Endothelial cell of umbilical vein (primary cell): Measurements from ENCODE around the gene OR10G6. TPM values are rescaled to one million over a fixed set of nuclear protein-coding genes. Genes with fewer than 3 reads are reported as not detected.

Source experiments
- BruUV-seq: library from RNA; stranded (reverse); fragments of 400-500 nt; replicated peaks from 2 replicates; lab custom pipeline; 2021; lab: Mats Ljungman, UMichigan
- CTCF ChIA-PET: fragments of 300-600, 350-600 bp; sonication (Branson Sonifier 250); formaldehyde crosslinking; loops from one replicate; lab custom pipeline; 2021; ENCODE audit warnings: antibody characterized with exemption, inconsistent platforms; lab: Charles Lee
- POLR2A ChIA-PET: fragments of 300-600, 350-600 bp; sonication (Branson Sonifier 250); formaldehyde crosslinking; loops from one replicate; lab custom pipeline; 2021; ENCODE audit warnings: antibody characterized with exemption, inconsistent platforms; lab: Charles Lee
- DNase-seq: peaks from one replicate; pipeline ENCODE4 v3.0.0-alpha.2; 2011; ENCODE audit warnings: low read depth, low spot score
- FAIRE-seq: peaks from 2 replicates; lab custom pipeline; 2011; peaks lifted over from hg19 to GRCh38; lab: Jason Lieb, UNC
- H2AFZ ChIP-seq: 2 replicates; pipeline ENCODE4 v1.6.0; 2012; ENCODE audit warnings: low read depth, low read length, control low read depth, inconsistent platforms
- H3K27ac ChIP-seq: 2 replicates; pipeline ENCODE4 v1.5.1; 2011; ENCODE audit warnings: low read depth, mild to moderate bottlenecking, control low read depth, low read length, moderate library complexity; ENCODE audit not compliant: insufficient read depth
- H3K27me3 ChIP-seq, 2 experiments: 2 replicates each; pipeline versions ENCODE4 v1.6.0 to v1.6.1; 2011; ENCODE audit warnings: low read length in 2 of 2, mixed read lengths in 1 of 2; ENCODE audit not compliant: control insufficient read depth in 2 of 2, insufficient read depth in 2 of 2
- H3K36me3 ChIP-seq, 2 experiments: 2 replicates in 1 of 2; 3 replicates in 1 of 2; pipeline ENCODE4 v1.5.1; 2011; ENCODE audit warnings: low read length in 2 of 2, mild to moderate bottlenecking in 1 of 2, moderate library complexity in 1 of 2; ENCODE audit not compliant: control insufficient read depth in 2 of 2, insufficient read depth in 2 of 2; ENCODE audit errors: extremely low read depth in 1 of 2
- H3K4me1 ChIP-seq: 3 replicates; pipeline ENCODE4 v1.5.1; 2011; ENCODE audit warnings: mild to moderate bottlenecking, low read length; ENCODE audit not compliant: control insufficient read depth, insufficient read depth; ENCODE audit errors: extremely low read depth
- H3K4me2 ChIP-seq: 2 replicates; pipeline ENCODE4 v1.6.1; 2011; ENCODE audit warnings: low read length, control low read depth, mixed read lengths; ENCODE audit not compliant: insufficient read depth
- H3K4me3 ChIP-seq, 3 experiments: fragments of 200-600 bp in 1 of 3; sonication (generic), shearing (Covaris generic) in 1 of 3; replicated peaks in 1 of 3; 2 replicates each; pipeline ENCODE4 v1.5.1; 2011 to 2016; ENCODE audit warnings: control low read depth in 3 of 3, low read length in 3 of 3, mild to moderate bottlenecking in 2 of 3, inconsistent platforms in 1 of 3, low read depth in 1 of 3, moderate library complexity in 1 of 3; ENCODE audit not compliant: insufficient read depth in 1 of 3
- H3K79me2 ChIP-seq: 2 replicates; pipeline ENCODE4 v1.6.0; 2012; ENCODE audit warnings: low read length, inconsistent platforms; ENCODE audit not compliant: control insufficient read depth, insufficient read depth
- H3K9ac ChIP-seq: replicated peaks from 2 replicates; pipeline ENCODE3; 2011; ENCODE audit warnings: low read length, control low read depth; ENCODE audit not compliant: insufficient read depth; ENCODE audit errors: extremely low read depth
- H3K9me1 ChIP-seq: replicated peaks from 3 replicates; pipeline ENCODE4 v1.6.0; 2011; ENCODE audit warnings: mild to moderate bottlenecking, low read length; ENCODE audit not compliant: control insufficient read depth, insufficient read depth; ENCODE audit errors: extremely low read depth
- H3K9me3 ChIP-seq: replicated peaks from 2 replicates; pipeline ENCODE4 v1.5.1; 2012; ENCODE audit warnings: low read length, inconsistent platforms; ENCODE audit not compliant: control insufficient read depth, insufficient read depth
- H4K20me1 ChIP-seq: replicated peaks from 2 replicates; pipeline ENCODE3; 2011; ENCODE audit warnings: mild to moderate bottlenecking, low read length; ENCODE audit not compliant: control insufficient read depth, insufficient read depth; ENCODE audit errors: extremely low read depth
- EZH2 ChIP-seq: IDR thresholded peaks from 2 replicates; pipeline ENCODE4 v1.6.1; 2012; ENCODE audit warnings: borderline replicate concordance, low read depth, mild to moderate bottlenecking, moderate library complexity, low read length, inconsistent platforms; ENCODE audit not compliant: severe bottlenecking
- FOS ChIP-seq: IDR thresholded peaks from 2 replicates; pipeline ENCODE4 v1.6.1; 2011; ENCODE audit warnings: mild to moderate bottlenecking, low read length, moderate library complexity, borderline replicate concordance; ENCODE audit not compliant: insufficient read depth
- GATA2 ChIP-seq: IDR thresholded peaks from 2 replicates; pipeline ENCODE4 v1.7.0; 2011; ENCODE audit warnings: low read depth, mild to moderate bottlenecking, moderate library complexity, mixed read lengths, low read length; ENCODE audit not compliant: insufficient read length, insufficient read depth
- JUN ChIP-seq: IDR thresholded peaks from 2 replicates; pipeline ENCODE4 v1.6.1; 2011; ENCODE audit warnings: borderline replicate concordance, low read depth; ENCODE audit not compliant: insufficient read length, insufficient read depth
- MYC ChIP-seq: IDR thresholded peaks from one replicate; pipeline ENCODE4 v1.6.1; 2011; ENCODE audit warnings: mild to moderate bottlenecking, low read depth, low read length
- POLR2A ChIP-seq: IDR thresholded peaks from 2 replicates; pipeline ENCODE4 v1.6.1; 2012; ENCODE audit warnings: low read depth, mild to moderate bottlenecking, control low read depth, low read length
- POLR2AphosphoS5 ChIP-seq: IDR thresholded peaks from 2 replicates; pipeline ENCODE4 v1.6.1; 2012; ENCODE audit warnings: low read depth, mild to moderate bottlenecking, control low read depth, low read length, moderate library complexity; ENCODE audit not compliant: insufficient read depth
- dilution Hi-C: fragments of 300-500 bp; cut with MboI; formaldehyde crosslinking; loops from one replicate; pipeline ENCODE4 v1.15.0; 2019; ENCODE audit warnings: low sequenced_read_pairs; ENCODE audit not compliant: extremely low pct_ligation_motif_present
- intact Hi-C: fragments of 100-400 bp; cut with micrococcal nuclease; formaldehyde crosslinking; loops from one replicate; pipeline ENCODE4 v1.10.0; 2022
- polyA plus RNA-seq, 4 experiments: library from polyadenylated mRNA; depleted of rRNA in 3 of 4; stranded (reverse) in 3 of 4; unstranded in 1 of 4; fragments of >200 nt; gene quantifications; 2 replicates each; pipeline versions ENCODE4 v1.2.1 to v1.2.3, GENCODE V29; 2011 to 2012; ENCODE audit warnings: missing spikeins in 1 of 4
- total RNA-seq: library from RNA; stranded (reverse); gene quantifications from 2 replicates; pipeline ENCODE4 v1.2.3, GENCODE V29; 2021
- TF ChIP-seq, protein P1 (sequence below), 2 donors: IDR thresholded peaks; 1 replicate in 1 of 2; 2 replicates in 1 of 2; pipeline ENCODE4 v1.5.1; 2011; ENCODE audit warnings: low read length in 2 of 2, mild to moderate bottlenecking in 2 of 2, moderate library complexity in 2 of 2, control low read depth in 1 of 2, inconsistent platforms in 1 of 2, low read depth in 1 of 2; ENCODE audit not compliant: insufficient read depth in 1 of 2; ENCODE audit errors: extremely low read depth in 1 of 2
- TF ChIP-seq, protein P2 (sequence below): IDR thresholded peaks from 2 replicates; pipeline ENCODE4 v1.6.1; 2011; ENCODE audit not compliant: insufficient read depth, insufficient read length

The OR10G6 gene
- total and polyA plus RNA-seq, 2 donors (not counting 3 experiments of a cell fraction or from before 2014, with no cell fraction given), result not detected

DNA sequence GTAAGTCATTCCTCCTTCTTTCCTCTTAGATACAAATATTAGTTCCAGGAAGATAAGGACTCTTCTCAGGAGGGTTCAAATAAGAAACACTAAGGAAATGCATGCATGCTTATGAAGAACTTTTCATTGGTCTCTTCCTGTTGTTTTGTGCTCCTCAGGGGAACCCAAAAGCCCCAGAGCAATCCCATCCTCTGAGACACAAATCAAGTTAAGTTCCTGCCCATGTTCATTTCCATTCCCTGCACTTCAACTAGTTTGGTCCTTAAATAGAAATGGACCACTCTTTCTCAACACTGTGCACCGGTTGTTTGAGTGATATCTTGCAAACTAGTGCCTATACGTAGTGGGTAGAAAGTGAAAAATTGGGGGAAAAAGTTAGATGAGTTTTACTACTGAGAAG, 17.7 kb upstream of the OR10G6 start, which contains the start of gene OR10G4:
Gene OR10G4, plus strand, starts transcription at position 301 of the 400 bp plus-strand sequence. CDS start 2,578 bp downstream, outside the sequence.
- no peaks in the 10 kb centered on the region for H3K79me2 ChIP-seq
- H3K27me3 ChIP-seq, result peaks cover 0 to 7% of the 10 kb centered on the region in 2 experiments
- CTCF ChIA-PET, result no interaction called here
- no peak within 1 kb of the TSS for H2AFZ ChIP-seq
- H3K9me1 ChIP-seq, result no peaks in the 10 kb centered on the region
- no peak within 1 kb of the TSS for H3K9ac ChIP-seq
- no peaks in the 10 kb centered on the region for H3K9me3 ChIP-seq
- intact Hi-C loops (no loop called here), dilution Hi-C loops (no loop called here)
- TF ChIP-seq GATA2 (no peak), FOS (no peak), POLR2AphosphoS5 (no peak), EZH2 (no peak), POLR2A (no peak), MYC (no peak), JUN (no peak)
- TF ChIP-seq, protein P1, sequence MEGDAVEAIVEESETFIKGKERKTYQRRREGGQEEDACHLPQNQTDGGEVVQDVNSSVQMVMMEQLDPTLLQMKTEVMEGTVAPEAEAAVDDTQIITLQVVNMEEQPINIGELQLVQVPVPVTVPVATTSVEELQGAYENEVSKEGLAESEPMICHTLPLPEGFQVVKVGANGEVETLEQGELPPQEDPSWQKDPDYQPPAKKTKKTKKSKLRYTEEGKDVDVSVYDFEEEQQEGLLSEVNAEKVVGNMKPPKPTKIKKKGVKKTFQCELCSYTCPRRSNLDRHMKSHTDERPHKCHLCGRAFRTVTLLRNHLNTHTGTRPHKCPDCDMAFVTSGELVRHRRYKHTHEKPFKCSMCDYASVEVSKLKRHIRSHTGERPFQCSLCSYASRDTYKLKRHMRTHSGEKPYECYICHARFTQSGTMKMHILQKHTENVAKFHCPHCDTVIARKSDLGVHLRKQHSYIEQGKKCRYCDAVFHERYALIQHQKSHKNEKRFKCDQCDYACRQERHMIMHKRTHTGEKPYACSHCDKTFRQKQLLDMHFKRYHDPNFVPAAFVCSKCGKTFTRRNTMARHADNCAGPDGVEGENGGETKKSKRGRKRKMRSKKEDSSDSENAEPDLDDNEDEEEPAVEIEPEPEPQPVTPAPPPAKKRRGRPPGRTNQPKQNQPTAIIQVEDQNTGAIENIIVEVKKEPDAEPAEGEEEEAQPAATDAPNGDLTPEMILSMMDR (IDR thresholded peaks at IDR 0.05; ENCODE audit: extremely low read depth in 1 of 2, insufficient read depth in 1 of 2, low read depth in 1 of 2, low read length in 2 of 2), result no peak
- TF ChIP-seq, protein P2, sequence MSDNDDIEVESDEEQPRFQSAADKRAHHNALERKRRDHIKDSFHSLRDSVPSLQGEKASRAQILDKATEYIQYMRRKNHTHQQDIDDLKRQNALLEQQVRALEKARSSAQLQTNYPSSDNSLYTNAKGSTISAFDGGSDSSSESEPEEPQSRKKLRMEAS, result no peak
- no peak within 1 kb of the TSS for H3K27ac ChIP-seq
- no peaks in the 10 kb centered on the region for H3K36me3 ChIP-seq
- BruUV-seq, result no TSS peak
- H3K4me3 ChIP-seq, result no peak within 1 kb of the TSS
- H3K4me2 ChIP-seq, result no peak within 1 kb of the TSS
- POLR2A ChIA-PET, result no interaction called here
- DNase-seq (no peak), FAIRE-seq (no peak)
- H3K4me1 ChIP-seq, result no peaks in the 10 kb centered on the region
- no peaks in the 10 kb centered on the region for H4K20me1 ChIP-seq
